Fibroblast of gingiva (primary cell): ENCODE measurements around the gene CERT1.
A peak's percentile ranks its signal among the peaks of the same experiment; 100 is the strongest.
"Not testable (repeated sequence)": the region's sequence is repeated elsewhere in the genome, so short reads cannot be mapped to it uniquely, and the experiment has no call there.

ENCODE experiments used
- DNase-seq: peaks from one replicate; pipeline ENCODE4 v3.0.0-alpha.2; 2011; ENCODE audit warnings: low read depth

Gene CERT1

GRCh38 chr5:75341934-75342333 is 169.5 kb downstream of the CERT1 start:
- no peak for DNase-seq

- no peak for DNase-seq
These were observed 170.5 kb downstream of the CERT1 start for GRCh38 chr5:75340714-75341478.

- DNase-seq, result no peak
These were observed 173.0 kb downstream of the CERT1 start for GRCh38 chr5:75338408-75338807.

GRCh38 chr5:75337366-75338021 is 173.9 kb downstream of the CERT1 start:
- DNase-seq, result no peak

GRCh38 chr5:75336615-75337336 is 174.7 kb downstream of the CERT1 start, which contains the start of gene HMGCR:
HMGCR (plus strand) TSS chr5:75337220; CDS start chr5:75342606, 5,386 bp downstream.
- DNase-seq, result peak; percentile 100

GRCh38 chr5:75335952-75336614 is 175.3 kb downstream of the CERT1 start:
- DNase-seq, result peak; percentile 87

GRCh38 chr5:75335486-75335885 is 175.9 kb downstream of the CERT1 start:
- DNase-seq, result no peak

GRCh38 chr5:75334413-75334812 is 177.0 kb downstream of the CERT1 start:
- DNase-seq, result not testable (repeated sequence)

GRCh38 chr5:75333759-75334158 is 177.7 kb downstream of the CERT1 start:
- not testable (repeated sequence) for DNase-seq

GRCh38 chr5:75331095-75332090 is 180.0 kb downstream of the CERT1 start:
- no peak for DNase-seq

GRCh38 chr5:75330404-75330803 is 181.0 kb downstream of the CERT1 start:
- no peak for DNase-seq
